A549 (cell line): ENCODE results near the gene KCTD1. TPM values are rescaled to one million over a fixed set of nuclear protein-coding genes. Genes with fewer than 3 reads are reported as not detected.

Experiments
- ATAC-seq, 2 experiments: fragments of 200-7000 bp in 1 of 2; fragments of >200 bp in 1 of 2; cut with Nextera tagmentation in 1 of 2; cut with Tn5 transposase in 1 of 2; 3 replicates each; pipeline versions ENCODE4 v1.8.0 to v1.9.1; 2018 to 2020; ENCODE audit warnings: mild to moderate bottlenecking in 1 of 2, moderate library complexity in 1 of 2
- CTCF ChIA-PET: fragments of 300-600 bp; sonication (Branson Sonifier 250); formaldehyde crosslinking; extraction: SDS; loops from one replicate; lab custom pipeline; 2021; ENCODE audit warnings: antibody characterized with exemption, inconsistent platforms; lab: Yijun Ruan, JAX
- POLR2A ChIA-PET: fragments of 350-600 bp; formaldehyde crosslinking; extraction: SDS; loops from one replicate; lab custom pipeline; 2021; ENCODE audit warnings: antibody characterized with exemption, inconsistent platforms; lab: Yijun Ruan, JAX
- DNase-seq, 2 experiments: peaks; one replicate each; pipeline versions ENCODE4 v3.0.0 to v3.0.0-alpha.2; 2011 to 2016; ENCODE audit warnings: low read depth in 1 of 2, low spot score in 1 of 2
- FAIRE-seq: peaks from 2 replicates; lab custom pipeline; 2011; peaks lifted over from hg19 to GRCh38; lab: Jason Lieb, UNC
- H3K27ac ChIP-seq, 2 experiments: fragments of >200 bp; sonication (Bioruptor Twin); formaldehyde crosslinking; 3 replicates each; pipeline ENCODE4 v1.5.1; 2016 to 2017
- H3K4me1 ChIP-seq: fragments of >200 bp; sonication (Bioruptor Twin); formaldehyde crosslinking; 3 replicates; pipeline ENCODE4 v1.6.1; 2016
- H3K4me2 ChIP-seq: fragments of >200 bp; sonication (Bioruptor Twin); formaldehyde crosslinking; 3 replicates; pipeline ENCODE4 v1.6.1; 2016
- H3K4me3 ChIP-seq: fragments of >200 bp; sonication (Bioruptor Twin); formaldehyde crosslinking; 3 replicates; pipeline ENCODE4 v1.5.1; 2016
- H3K9me3 ChIP-seq: fragments of >200 bp; sonication (Bioruptor Twin); formaldehyde crosslinking; 3 replicates; pipeline ENCODE4 v1.6.1; 2016
- ATOH8 ChIP-seq: fragments of 250-450 bp; sonication (Bioruptor Pico); IDR thresholded peaks from 2 replicates; pipeline ENCODE4 v1.5.0; 2020; ENCODE audit warnings: low read depth, mild to moderate bottlenecking, moderate library complexity
- CEBPB ChIP-seq, 2 experiments: fragments of >200 bp in 1 of 2; sonication (Bioruptor Twin) in 1 of 2; formaldehyde crosslinking in 1 of 2; IDR thresholded peaks; 2 replicates each; pipeline ENCODE4 v1.6.1; 2012 to 2016
- CHD4 ChIP-seq: fragments of 200-600 bp; sonication (generic); IDR thresholded peaks from 2 replicates; pipeline ENCODE4 v1.6.1; 2016; ENCODE audit warnings: antibody characterized with exemption, mild to moderate bottlenecking, borderline replicate concordance
- CTCF ChIP-seq: fragments of >200 bp; sonication (Bioruptor Twin); formaldehyde crosslinking; IDR thresholded peaks from 3 replicates; pipeline ENCODE4 v1.5.1; 2016
- E2F6 ChIP-seq: IDR thresholded peaks from 2 replicates; pipeline ENCODE4 v1.6.1; 2012; ENCODE audit warnings: low read depth, borderline replicate concordance
- EP300 ChIP-seq, 2 experiments: fragments of >200 bp; sonication (Bioruptor Twin); formaldehyde crosslinking; IDR thresholded peaks; 2 replicates in 1 of 2; 3 replicates in 1 of 2; pipeline ENCODE4 v1.6.1; 2016 to 2017
- HDAC2 ChIP-seq: fragments of 200-600 bp; sonication (generic); IDR thresholded peaks from 2 replicates; pipeline ENCODE4 v1.6.1; 2016
- HEYL ChIP-seq: fragments of 250-450 bp; sonication (Bioruptor Pico); IDR thresholded peaks from 2 replicates; pipeline ENCODE4 v1.8.0; 2021; ENCODE audit warnings: mild to moderate bottlenecking, moderate library complexity
- HOXB13 ChIP-seq: fragments of 250-450 bp; sonication (Bioruptor Pico); IDR thresholded peaks from 2 replicates; pipeline ENCODE4 v1.5.0; 2020; ENCODE audit warnings: low read depth, mild to moderate bottlenecking, moderate library complexity
- JUN ChIP-seq, 2 experiments: fragments of >200 bp; sonication (Bioruptor Twin); formaldehyde crosslinking; IDR thresholded peaks; 2 replicates in 1 of 2; 3 replicates in 1 of 2; pipeline ENCODE4 v1.6.1; 2016 to 2017
- JUNB ChIP-seq: fragments of >200 bp; sonication (Bioruptor Twin); formaldehyde crosslinking; IDR thresholded peaks from 2 replicates; pipeline ENCODE4 v1.6.1; 2016
- KDM5A ChIP-seq: fragments of 200-600 bp; sonication (generic); IDR thresholded peaks from 2 replicates; pipeline ENCODE4 v1.6.1; 2016; ENCODE audit warnings: antibody characterized with exemption, mild to moderate bottlenecking
- MAZ ChIP-seq: fragments of 150-350 bp; IDR thresholded peaks from 2 replicates; pipeline ENCODE4 v1.6.1; 2014; ENCODE audit warnings: antibody characterized with exemption, low read depth, low read length, borderline replicate concordance
- NFE2L2 ChIP-seq: fragments of 150-350 bp; conservative IDR thresholded peaks from 2 replicates; pipeline ENCODE4 v1.6.1; 2014; ENCODE audit warnings: low read length
- PHF8 ChIP-seq: fragments of 200-600 bp; sonication (generic); IDR thresholded peaks from 2 replicates; pipeline ENCODE4 v1.6.1; 2016; ENCODE audit warnings: low read depth, mild to moderate bottlenecking, antibody characterized with exemption, moderate library complexity, borderline replicate concordance
- RFX5 ChIP-seq: fragments of 450-650 bp; IDR thresholded peaks from 2 replicates; pipeline ENCODE4 v1.7.1; 2014; ENCODE audit warnings: antibody characterized with exemption, mild to moderate bottlenecking, moderate library complexity
- RNF2 ChIP-seq: fragments of 200-600 bp; sonication (generic); IDR thresholded peaks from 2 replicates; pipeline ENCODE4 v1.6.1; 2016; ENCODE audit warnings: low read depth, mild to moderate bottlenecking, antibody characterized with exemption, moderate library complexity, borderline replicate concordance
- SMC3 ChIP-seq: fragments of >200 bp; sonication (Bioruptor Twin); formaldehyde crosslinking; IDR thresholded peaks from 3 replicates; pipeline ENCODE4 v1.6.1; 2018; ENCODE audit warnings: inconsistent platforms
- TP53 ChIP-seq: fragments of 250-450 bp; sonication (Bioruptor Pico); IDR thresholded peaks from 2 replicates; pipeline ENCODE4 v1.5.0; 2021; ENCODE audit warnings: mild to moderate bottlenecking, moderate library complexity
- USF2 ChIP-seq: fragments of 450-650 bp; IDR thresholded peaks from 2 replicates; pipeline ENCODE4 v1.6.1; 2014; ENCODE audit warnings: antibody characterized with exemption
- WGBS: methylation state at CpG from one replicate; pipeline ENCODE4 v1.1.6; 2017; ENCODE audit errors: missing lambda C conversion rate; 5-methylcytosine and 5-hydroxymethylcytosine counted together
- polyA plus RNA-seq, 4 experiments: library from polyadenylated mRNA; depleted of rRNA in 3 of 4; stranded (reverse); fragments of >200 nt; fragmentation: RNase III in 1 of 4; extraction: RNeasy Plus Mini Kit Qiagen cat#74134 plus additional on column Dnase treatment in 1 of 4; gene quantifications; 2 replicates in 3 of 4; 3 replicates in 1 of 4; pipeline ENCODE4 v1.2.3, GENCODE V29; 2011 to 2017

The KCTD1 gene
- polyA plus RNA-seq, 2 of the 4 experiments (the other 2 are of a cell fraction), result 26.1 to 32.1 TPM

- FAIRE-seq (no peak), ATAC-seq (no peak), DNase-seq (no peak)
- H3K27ac ChIP-seq, result peak overlapping the region; percentile 70 to 79; a peak in 5 of 6 replicates
- H3K9me3 ChIP-seq, result no peaks in the 10 kb centered on the region
- no peak for TF ChIP-seq MAZ
- no peak for TF ChIP-seq CEBPB (IDR thresholded peaks at IDR 0.05)
- no peak overlapping the region for H3K4me2 ChIP-seq
- peaks cover 8% of the 10 kb centered on the region; the same call in 2 of the 3 replicates for H3K4me1 ChIP-seq
- WGBS, result 94% methylated on average over 15 of the region's 15 CpGs
- ChIA-PET CTCF (interaction anchor here (0.8 to 3.9 kb wide), 6 partner anchors 19 to 243 kb away, joined by 3 to 16 read pairs (median 9); no protein-coding TSS in a partner anchor), POLR2A (no interaction called here)
- H3K4me3 ChIP-seq, result no peak overlapping the region
Measured at GRCh38 chr18:26406854-26407517, 141.4 kb downstream of the KCTD1 start.

GRCh38 chr18:26406324-26406723 lies 142.0 kb downstream of the KCTD1 start:
- no peak overlapping the region for H3K4me2 ChIP-seq
- peak overlapping the region; percentile 70 to 79; a peak in 5 of 6 replicates for H3K27ac ChIP-seq
- H3K9me3 ChIP-seq, result no peaks in the 10 kb centered on the region
- TF ChIP-seq KDM5A (no peak), ATOH8 (CRISPR knock-in tag) (no peak), RFX5 (no peak), HOXB13 (no peak), PHF8 (no peak), NFE2L2 (no peak), HEYL (CRISPR knock-in tag) (no peak), CTCF (no peak), RNF2 (no peak), JUNB (no peak), TP53 (no peak), CHD4 (no peak), SMC3 (no peak), USF2 (no peak), JUN (IDR thresholded peaks at IDR 0.05) (no peak), EP300 (IDR thresholded peaks at IDR 0.05) (no peak), HDAC2 (no peak), E2F6 (no peak)
- peaks cover 8% of the 10 kb centered on the region; the same call in 2 of the 3 replicates for H3K4me1 ChIP-seq
- ChIA-PET POLR2A (no interaction called here), CTCF (interaction anchor here (0.7 to 3.9 kb wide), 13 partner anchors 10 to 248 kb away, joined by 3 to 16 read pairs (median 4); no protein-coding TSS in a partner anchor)
- FAIRE-seq, result no peak
- ATAC-seq, result peak in 1 of 2 experiments; percentile 23; a peak in 1 of 6 replicates
- no peak overlapping the region for H3K4me3 ChIP-seq
- 94% methylated on average over 7 of the region's 12 CpGs for WGBS
- no peak for DNase-seq
